Neural crest cell (in vitro differentiated cells): ENCODE data around the gene AKR1D1. TPM values are rescaled to one million over a fixed set of nuclear protein-coding genes. Genes with fewer than 3 reads are reported as not detected.

Source experiments
- DNase-seq: peaks from one replicate; pipeline ENCODE4 v3.0.0; 2021; ENCODE audit warnings: low read depth, mixed read lengths, low spot score
- H3K27ac Mint-ChIP-seq: one replicate; pipeline ENCODE4 v1.8.0; 2021; ENCODE audit warnings: mild to moderate bottlenecking, mixed read lengths; ENCODE audit not compliant: unreplicated experiment
- H3K27me3 Mint-ChIP-seq: 2 replicates; pipeline ENCODE4 v1.8.0; 2021; ENCODE audit warnings: low read depth, mild to moderate bottlenecking, mixed read lengths
- H3K36me3 Mint-ChIP-seq: 2 replicates; pipeline ENCODE4 v1.8.0; 2021; ENCODE audit warnings: low read depth, mild to moderate bottlenecking, mixed read lengths
- H3K4me1 Mint-ChIP-seq: 2 replicates; pipeline ENCODE4 v1.8.0; 2021; ENCODE audit warnings: mixed read lengths
- H3K4me3 Mint-ChIP-seq: one replicate; pipeline ENCODE4 v1.8.0; 2021; ENCODE audit warnings: mild to moderate bottlenecking, mixed read lengths
- H3K9me3 Mint-ChIP-seq: 2 replicates; pipeline ENCODE4 v1.8.0; 2021; ENCODE audit warnings: mixed read lengths
- CTCF ChIP-seq: fragments of 200-600 bp; sonication (generic); conservative IDR thresholded peaks from 2 replicates; pipeline ENCODE4 v1.5.0; 2021; ENCODE audit warnings: antibody characterized with exemption, mild to moderate bottlenecking
- total RNA-seq: library from RNA; stranded (reverse); gene quantifications from 2 replicates; pipeline ENCODE4 v1.2.1, GENCODE V29; 2021

AKR1D1 gene
- total RNA-seq, 1 donor from 2014 or later = not detected

- no peaks in the 10 kb centered on the region for H3K9me3 Mint-ChIP-seq
- H3K4me1 Mint-ChIP-seq = no peaks in the 10 kb centered on the region
- H3K4me3 Mint-ChIP-seq = no peak overlapping the region
- H3K36me3 Mint-ChIP-seq = no peaks in the 10 kb centered on the region
- no peak for TF ChIP-seq CTCF
- H3K27me3 Mint-ChIP-seq = no peaks in the 10 kb centered on the region
- no peak for DNase-seq
- H3K27ac Mint-ChIP-seq = no peak overlapping the region
These were observed 11.4 kb upstream of the AKR1D1 start for GRCh38 chr7:138064856-138065357.

GRCh38 chr7:138065827-138066226, 10.4 kb upstream of the AKR1D1 start:
- Mint-ChIP-seq H3K27me3 (no peaks in the 10 kb centered on the region), H3K4me1 (no peaks in the 10 kb centered on the region), H3K4me3 (no peak overlapping the region), H3K36me3 (no peaks in the 10 kb centered on the region), H3K9me3 (no peaks in the 10 kb centered on the region), H3K27ac (no peak overlapping the region)
- no peak for TF ChIP-seq CTCF
- DNase-seq = no peak

- no peak overlapping the region for H3K27ac Mint-ChIP-seq
- DNase-seq = no peak
- TF ChIP-seq CTCF = no peak
- H3K27me3 Mint-ChIP-seq = no peaks in the 10 kb centered on the region
- no peaks in the 10 kb centered on the region for H3K36me3 Mint-ChIP-seq
- no peak overlapping the region for H3K4me3 Mint-ChIP-seq
- no peaks in the 10 kb centered on the region for H3K4me1 Mint-ChIP-seq
- no peaks in the 10 kb centered on the region for H3K9me3 Mint-ChIP-seq
These were observed 9.3 kb upstream of the AKR1D1 start for GRCh38 chr7:138066954-138067394.

- Mint-ChIP-seq H3K9me3 (no peaks in the 10 kb centered on the region), H3K27me3 (no peaks in the 10 kb centered on the region), H3K4me1 (no peaks in the 10 kb centered on the region), H3K36me3 (no peaks in the 10 kb centered on the region), H3K27ac (no peak overlapping the region), H3K4me3 (no peak overlapping the region)
- DNase-seq = no peak
- TF ChIP-seq CTCF = no peak
These were observed 8.5 kb upstream of the AKR1D1 start for GRCh38 chr7:138067774-138068173.

- Mint-ChIP-seq H3K27me3 (no peaks in the 10 kb centered on the region), H3K4me3 (no peak overlapping the region)
These were observed 5.4 kb upstream of the AKR1D1 start for GRCh38 chr7:138070908-138071307.

More at GRCh38 chr7:138070908-138071307, 5.4 kb upstream of the AKR1D1 start:
- TF ChIP-seq CTCF = no peak
- no peak for DNase-seq
- H3K9me3 Mint-ChIP-seq = peaks cover 15% of the 10 kb centered on the region
- peaks cover 6% of the 10 kb centered on the region for H3K36me3 Mint-ChIP-seq
- no peak overlapping the region for H3K27ac Mint-ChIP-seq
- H3K4me1 Mint-ChIP-seq = no peaks in the 10 kb centered on the region
